Endothelial cell of umbilical vein (primary cell): ENCODE data around the gene R3HCC1L. TPM values are rescaled to one million over a fixed set of nuclear protein-coding genes. Genes with fewer than 3 reads are reported as not detected.

Experiments
- BruUV-seq: library from RNA; stranded (reverse); fragments of 400-500 nt; replicated peaks from 2 replicates; lab custom pipeline; 2021; lab: Mats Ljungman, UMichigan
- CTCF ChIA-PET: fragments of 300-600, 350-600 bp; sonication (Branson Sonifier 250); formaldehyde crosslinking; loops from one replicate; lab custom pipeline; 2021; ENCODE audit warnings: antibody characterized with exemption, inconsistent platforms; lab: Charles Lee
- POLR2A ChIA-PET: fragments of 300-600, 350-600 bp; sonication (Branson Sonifier 250); formaldehyde crosslinking; loops from one replicate; lab custom pipeline; 2021; ENCODE audit warnings: antibody characterized with exemption, inconsistent platforms; lab: Charles Lee
- DNase-seq: peaks from one replicate; pipeline ENCODE4 v3.0.0-alpha.2; 2011; ENCODE audit warnings: low read depth, low spot score
- FAIRE-seq: peaks from 2 replicates; lab custom pipeline; 2011; peaks lifted over from hg19 to GRCh38; lab: Jason Lieb, UNC
- H2AFZ ChIP-seq: 2 replicates; pipeline ENCODE4 v1.6.0; 2012; ENCODE audit warnings: low read depth, low read length, control low read depth, inconsistent platforms
- H3K27ac ChIP-seq: 2 replicates; pipeline ENCODE4 v1.5.1; 2011; ENCODE audit warnings: low read depth, mild to moderate bottlenecking, control low read depth, low read length, moderate library complexity; ENCODE audit not compliant: insufficient read depth
- H3K27me3 ChIP-seq, 2 experiments: 2 replicates each; pipeline versions ENCODE4 v1.6.0 to v1.6.1; 2011; ENCODE audit warnings: low read length in 2 of 2, mixed read lengths in 1 of 2; ENCODE audit not compliant: control insufficient read depth in 2 of 2, insufficient read depth in 2 of 2
- H3K36me3 ChIP-seq, 2 experiments: 2 replicates in 1 of 2; 3 replicates in 1 of 2; pipeline ENCODE4 v1.5.1; 2011; ENCODE audit warnings: low read length in 2 of 2, mild to moderate bottlenecking in 1 of 2, moderate library complexity in 1 of 2; ENCODE audit not compliant: control insufficient read depth in 2 of 2, insufficient read depth in 2 of 2; ENCODE audit errors: extremely low read depth in 1 of 2
- H3K4me1 ChIP-seq: 3 replicates; pipeline ENCODE4 v1.5.1; 2011; ENCODE audit warnings: mild to moderate bottlenecking, low read length; ENCODE audit not compliant: control insufficient read depth, insufficient read depth; ENCODE audit errors: extremely low read depth
- H3K4me2 ChIP-seq: 2 replicates; pipeline ENCODE4 v1.6.1; 2011; ENCODE audit warnings: low read length, control low read depth, mixed read lengths; ENCODE audit not compliant: insufficient read depth
- H3K4me3 ChIP-seq, 3 experiments: fragments of 200-600 bp in 1 of 3; sonication (generic), shearing (Covaris generic) in 1 of 3; replicated peaks in 1 of 3; 2 replicates each; pipeline ENCODE4 v1.5.1; 2011 to 2016; ENCODE audit warnings: control low read depth in 3 of 3, low read length in 3 of 3, mild to moderate bottlenecking in 2 of 3, inconsistent platforms in 1 of 3, low read depth in 1 of 3, moderate library complexity in 1 of 3; ENCODE audit not compliant: insufficient read depth in 1 of 3
- H3K79me2 ChIP-seq: 2 replicates; pipeline ENCODE4 v1.6.0; 2012; ENCODE audit warnings: low read length, inconsistent platforms; ENCODE audit not compliant: control insufficient read depth, insufficient read depth
- H3K9ac ChIP-seq: replicated peaks from 2 replicates; pipeline ENCODE3; 2011; ENCODE audit warnings: low read length, control low read depth; ENCODE audit not compliant: insufficient read depth; ENCODE audit errors: extremely low read depth
- H3K9me1 ChIP-seq: replicated peaks from 3 replicates; pipeline ENCODE4 v1.6.0; 2011; ENCODE audit warnings: mild to moderate bottlenecking, low read length; ENCODE audit not compliant: control insufficient read depth, insufficient read depth; ENCODE audit errors: extremely low read depth
- H3K9me3 ChIP-seq: replicated peaks from 2 replicates; pipeline ENCODE4 v1.5.1; 2012; ENCODE audit warnings: low read length, inconsistent platforms; ENCODE audit not compliant: control insufficient read depth, insufficient read depth
- H4K20me1 ChIP-seq: replicated peaks from 2 replicates; pipeline ENCODE3; 2011; ENCODE audit warnings: mild to moderate bottlenecking, low read length; ENCODE audit not compliant: control insufficient read depth, insufficient read depth; ENCODE audit errors: extremely low read depth
- EZH2 ChIP-seq: IDR thresholded peaks from 2 replicates; pipeline ENCODE4 v1.6.1; 2012; ENCODE audit warnings: borderline replicate concordance, low read depth, mild to moderate bottlenecking, moderate library complexity, low read length, inconsistent platforms; ENCODE audit not compliant: severe bottlenecking
- FOS ChIP-seq: IDR thresholded peaks from 2 replicates; pipeline ENCODE4 v1.6.1; 2011; ENCODE audit warnings: mild to moderate bottlenecking, low read length, moderate library complexity, borderline replicate concordance; ENCODE audit not compliant: insufficient read depth
- GATA2 ChIP-seq: IDR thresholded peaks from 2 replicates; pipeline ENCODE4 v1.7.0; 2011; ENCODE audit warnings: low read depth, mild to moderate bottlenecking, moderate library complexity, mixed read lengths, low read length; ENCODE audit not compliant: insufficient read length, insufficient read depth
- JUN ChIP-seq: IDR thresholded peaks from 2 replicates; pipeline ENCODE4 v1.6.1; 2011; ENCODE audit warnings: borderline replicate concordance, low read depth; ENCODE audit not compliant: insufficient read length, insufficient read depth
- MYC ChIP-seq: IDR thresholded peaks from one replicate; pipeline ENCODE4 v1.6.1; 2011; ENCODE audit warnings: mild to moderate bottlenecking, low read depth, low read length
- POLR2A ChIP-seq: IDR thresholded peaks from 2 replicates; pipeline ENCODE4 v1.6.1; 2012; ENCODE audit warnings: low read depth, mild to moderate bottlenecking, control low read depth, low read length
- POLR2AphosphoS5 ChIP-seq: IDR thresholded peaks from 2 replicates; pipeline ENCODE4 v1.6.1; 2012; ENCODE audit warnings: low read depth, mild to moderate bottlenecking, control low read depth, low read length, moderate library complexity; ENCODE audit not compliant: insufficient read depth
- dilution Hi-C: fragments of 300-500 bp; cut with MboI; formaldehyde crosslinking; loops from one replicate; pipeline ENCODE4 v1.15.0; 2019; ENCODE audit warnings: low sequenced_read_pairs; ENCODE audit not compliant: extremely low pct_ligation_motif_present
- intact Hi-C: fragments of 100-400 bp; cut with micrococcal nuclease; formaldehyde crosslinking; loops from one replicate; pipeline ENCODE4 v1.10.0; 2022
- polyA plus RNA-seq, 4 experiments: library from polyadenylated mRNA; depleted of rRNA in 3 of 4; stranded (reverse) in 3 of 4; unstranded in 1 of 4; fragments of >200 nt; gene quantifications; 2 replicates each; pipeline versions ENCODE4 v1.2.1 to v1.2.3, GENCODE V29; 2011 to 2012; ENCODE audit warnings: missing spikeins in 1 of 4
- total RNA-seq: library from RNA; stranded (reverse); gene quantifications from 2 replicates; pipeline ENCODE4 v1.2.3, GENCODE V29; 2021
- TF ChIP-seq, protein P1 (sequence below), 2 donors: IDR thresholded peaks; 1 replicate in 1 of 2; 2 replicates in 1 of 2; pipeline ENCODE4 v1.5.1; 2011; ENCODE audit warnings: low read length in 2 of 2, mild to moderate bottlenecking in 2 of 2, moderate library complexity in 2 of 2, control low read depth in 1 of 2, inconsistent platforms in 1 of 2, low read depth in 1 of 2; ENCODE audit not compliant: insufficient read depth in 1 of 2; ENCODE audit errors: extremely low read depth in 1 of 2
- TF ChIP-seq, protein P2 (sequence below): IDR thresholded peaks from 2 replicates; pipeline ENCODE4 v1.6.1; 2011; ENCODE audit not compliant: insufficient read depth, insufficient read length

R3HCC1L gene
- total and polyA plus RNA-seq, 2 donors (not counting 3 experiments of a cell fraction or from before 2014, with no cell fraction given), result 6.3 to 12.4 TPM

GRCh38 chr10:98289802-98290209 lies 155.3 kb downstream of the R3HCC1L start:
- no peak for TF ChIP-seq POLR2AphosphoS5
- no peak for TF ChIP-seq FOS
- TF ChIP-seq, protein P1, sequence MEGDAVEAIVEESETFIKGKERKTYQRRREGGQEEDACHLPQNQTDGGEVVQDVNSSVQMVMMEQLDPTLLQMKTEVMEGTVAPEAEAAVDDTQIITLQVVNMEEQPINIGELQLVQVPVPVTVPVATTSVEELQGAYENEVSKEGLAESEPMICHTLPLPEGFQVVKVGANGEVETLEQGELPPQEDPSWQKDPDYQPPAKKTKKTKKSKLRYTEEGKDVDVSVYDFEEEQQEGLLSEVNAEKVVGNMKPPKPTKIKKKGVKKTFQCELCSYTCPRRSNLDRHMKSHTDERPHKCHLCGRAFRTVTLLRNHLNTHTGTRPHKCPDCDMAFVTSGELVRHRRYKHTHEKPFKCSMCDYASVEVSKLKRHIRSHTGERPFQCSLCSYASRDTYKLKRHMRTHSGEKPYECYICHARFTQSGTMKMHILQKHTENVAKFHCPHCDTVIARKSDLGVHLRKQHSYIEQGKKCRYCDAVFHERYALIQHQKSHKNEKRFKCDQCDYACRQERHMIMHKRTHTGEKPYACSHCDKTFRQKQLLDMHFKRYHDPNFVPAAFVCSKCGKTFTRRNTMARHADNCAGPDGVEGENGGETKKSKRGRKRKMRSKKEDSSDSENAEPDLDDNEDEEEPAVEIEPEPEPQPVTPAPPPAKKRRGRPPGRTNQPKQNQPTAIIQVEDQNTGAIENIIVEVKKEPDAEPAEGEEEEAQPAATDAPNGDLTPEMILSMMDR (IDR thresholded peaks at IDR 0.05; ENCODE audit: extremely low read depth in 1 of 2, insufficient read depth in 1 of 2, low read depth in 1 of 2, low read length in 2 of 2), result no peak
- no peak for TF ChIP-seq EZH2
- no peak for TF ChIP-seq JUN
- no peak for TF ChIP-seq GATA2
- TF ChIP-seq POLR2A, result no peak
- TF ChIP-seq MYC, result no peak
- TF ChIP-seq, protein P2, sequence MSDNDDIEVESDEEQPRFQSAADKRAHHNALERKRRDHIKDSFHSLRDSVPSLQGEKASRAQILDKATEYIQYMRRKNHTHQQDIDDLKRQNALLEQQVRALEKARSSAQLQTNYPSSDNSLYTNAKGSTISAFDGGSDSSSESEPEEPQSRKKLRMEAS, result no peak
- intact Hi-C loops, result no loop called here
- Histone ChIP-seq H3K9ac (no peak overlapping the region), H3K9me1 (no peaks in the 10 kb centered on the region), H3K27me3 (peaks cover 3 to 12% of the 10 kb centered on the region in 2 experiments), H3K4me2 (no peak overlapping the region), H2AFZ (no peak overlapping the region), H3K9me3 (no peaks in the 10 kb centered on the region), H4K20me1 (no peaks in the 10 kb centered on the region), H3K4me1 (no peaks in the 10 kb centered on the region), H3K27ac (no peak overlapping the region), H3K4me3 (no peak overlapping the region), H3K36me3 (no peaks in the 10 kb centered on the region), H3K79me2 (no peaks in the 10 kb centered on the region)
- no peak for FAIRE-seq
- dilution Hi-C loops, result no loop called here
- ChIA-PET POLR2A (no interaction called here), CTCF (interaction anchor here (1.0 to 1.6 kb wide), 2 partner anchors 8 to 18 kb away, joined by 3 read pairs; no protein-coding TSS in a partner anchor)
- BruUV-seq, result no TSS peak
- DNase-seq, result no peak
